Fibroblast of lung (primary cell): ENCODE measurements around the gene CFAP299.

ENCODE experiments used
- EZH2 ChIP-seq: IDR thresholded peaks from 2 replicates; pipeline ENCODE4 v1.5.1; 2012; ENCODE audit warnings: low read length, control low read depth, mild to moderate bottlenecking; ENCODE audit errors: missing control alignments
- TF ChIP-seq, protein P1 (sequence below), 2 donors: IDR thresholded peaks in 1 of 2; conservative IDR thresholded peaks in 1 of 2; 1 replicate in 1 of 2; 2 replicates in 1 of 2; pipeline ENCODE4 v1.5.1; 2011 to 2012; ENCODE audit warnings: low read length in 2 of 2, control low read depth in 1 of 2, inconsistent platforms in 1 of 2, low read depth in 1 of 2, mild to moderate bottlenecking in 1 of 2

DNA sequence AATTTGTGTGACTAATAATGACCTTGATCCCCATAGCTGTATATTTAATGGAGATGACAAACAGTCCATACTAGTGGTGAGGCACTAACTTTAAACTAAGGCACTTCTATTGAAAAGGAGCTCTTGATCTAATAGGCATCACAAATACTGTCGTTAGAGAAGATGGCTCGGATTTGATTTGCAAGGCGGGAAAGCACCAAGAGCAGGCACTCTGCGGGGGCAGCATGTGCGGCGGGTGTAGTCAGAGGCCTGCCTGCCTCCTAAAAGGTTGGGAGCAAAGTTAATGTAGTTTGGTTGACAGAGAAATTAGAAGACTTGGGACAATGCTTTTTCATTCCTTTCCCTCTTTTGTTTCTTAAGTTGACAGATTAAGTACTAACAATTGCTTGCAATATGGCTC lies 278.8 kb downstream of the CFAP299 start:
- TF ChIP-seq, protein P1, sequence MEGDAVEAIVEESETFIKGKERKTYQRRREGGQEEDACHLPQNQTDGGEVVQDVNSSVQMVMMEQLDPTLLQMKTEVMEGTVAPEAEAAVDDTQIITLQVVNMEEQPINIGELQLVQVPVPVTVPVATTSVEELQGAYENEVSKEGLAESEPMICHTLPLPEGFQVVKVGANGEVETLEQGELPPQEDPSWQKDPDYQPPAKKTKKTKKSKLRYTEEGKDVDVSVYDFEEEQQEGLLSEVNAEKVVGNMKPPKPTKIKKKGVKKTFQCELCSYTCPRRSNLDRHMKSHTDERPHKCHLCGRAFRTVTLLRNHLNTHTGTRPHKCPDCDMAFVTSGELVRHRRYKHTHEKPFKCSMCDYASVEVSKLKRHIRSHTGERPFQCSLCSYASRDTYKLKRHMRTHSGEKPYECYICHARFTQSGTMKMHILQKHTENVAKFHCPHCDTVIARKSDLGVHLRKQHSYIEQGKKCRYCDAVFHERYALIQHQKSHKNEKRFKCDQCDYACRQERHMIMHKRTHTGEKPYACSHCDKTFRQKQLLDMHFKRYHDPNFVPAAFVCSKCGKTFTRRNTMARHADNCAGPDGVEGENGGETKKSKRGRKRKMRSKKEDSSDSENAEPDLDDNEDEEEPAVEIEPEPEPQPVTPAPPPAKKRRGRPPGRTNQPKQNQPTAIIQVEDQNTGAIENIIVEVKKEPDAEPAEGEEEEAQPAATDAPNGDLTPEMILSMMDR (conservative IDR thresholded peaks at IDR 0.05 in 1 of 2, IDR thresholded peaks at IDR 0.05 in 1 of 2; ENCODE audit: low read depth in 1 of 2, low read length in 2 of 2): no peak
- TF ChIP-seq EZH2: no peak
